ENCODE data around the gene SENP1.
A peak's percentile ranks its signal among the peaks of the same experiment; 100 is the strongest.
"Not testable (repeated sequence)": the region's sequence is repeated elsewhere in the genome, so short reads cannot be mapped to it uniquely, and the experiment has no call there.

Gene SENP1

DNA sequence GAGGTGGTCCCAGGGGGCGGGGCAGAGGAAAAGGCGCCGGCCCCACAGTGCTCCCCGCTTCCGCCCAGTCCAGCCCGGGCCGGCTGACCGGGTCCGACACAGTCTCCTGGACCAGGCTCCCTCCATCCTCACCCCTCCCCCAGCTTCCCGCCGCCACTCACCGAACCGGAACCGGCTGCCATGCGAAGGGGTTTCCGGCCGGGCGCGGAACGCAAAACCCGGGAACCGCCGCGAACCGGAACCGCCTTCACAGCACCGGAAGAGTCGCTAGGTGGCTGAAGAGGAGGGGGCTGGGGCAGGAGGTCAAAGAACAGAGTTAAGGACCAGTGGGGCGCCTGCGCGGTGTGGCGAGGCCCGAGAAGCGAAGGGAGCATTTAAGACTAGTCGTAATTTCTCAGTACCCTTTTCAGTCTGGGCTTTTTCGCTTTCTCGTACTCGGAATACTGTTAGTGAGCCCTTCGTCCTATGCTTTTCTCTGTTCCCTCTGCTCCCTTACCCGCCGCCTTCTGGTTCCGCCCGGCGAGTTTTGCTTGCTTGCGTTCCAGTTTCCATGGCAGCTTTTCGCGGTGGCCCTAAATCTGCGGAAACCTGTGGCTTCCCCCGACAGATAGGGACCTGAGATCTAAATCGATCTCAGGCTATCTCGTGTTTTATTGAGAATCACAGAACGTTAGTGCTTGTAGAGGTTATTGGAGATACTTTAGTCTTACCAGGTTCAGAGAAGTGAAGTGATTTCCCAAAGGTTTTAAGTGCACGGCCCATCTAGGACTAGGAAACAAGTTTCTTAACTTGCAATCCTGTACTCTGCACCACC, at the start of gene SENP1:
Gene SENP1, minus strand, starts transcription at position 213 of the 814 bp plus-strand sequence. CDS start 4,607 bp downstream, outside the sequence.
- DNase-seq = peak; percentile 82 to 95

DNA sequence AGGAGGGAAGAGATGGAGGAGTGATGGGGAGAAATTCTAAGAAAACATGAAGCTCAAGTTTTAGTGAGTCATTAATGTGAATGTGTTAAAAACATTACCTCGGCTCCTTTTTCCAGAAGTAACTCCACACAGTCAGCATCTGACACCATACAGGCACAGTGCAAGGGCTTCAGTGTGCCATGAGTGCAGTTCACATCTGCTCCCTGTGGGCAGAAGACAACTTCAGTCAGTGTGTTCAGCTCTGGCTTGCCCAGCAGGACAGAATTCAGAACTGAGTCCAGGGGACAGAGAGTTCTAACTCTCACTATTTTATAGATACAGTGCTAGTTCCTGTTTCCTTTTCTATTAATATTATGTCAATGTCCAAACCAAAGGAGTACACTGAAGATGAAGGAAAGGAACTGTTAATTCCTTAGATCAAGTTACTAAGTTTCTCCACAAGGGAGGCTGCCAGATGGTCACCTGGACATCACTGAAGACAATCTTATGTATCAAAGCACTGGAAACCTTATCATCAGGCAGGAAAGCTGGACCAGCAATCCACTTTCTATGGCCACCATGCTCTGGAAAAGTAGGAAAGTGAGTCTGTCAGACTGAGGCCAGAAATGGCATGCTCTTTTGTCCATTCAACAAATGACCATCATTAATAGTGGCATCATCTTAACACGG, 45.4 kb upstream of the SENP1 start:
- DNase-seq = no peak

DNA sequence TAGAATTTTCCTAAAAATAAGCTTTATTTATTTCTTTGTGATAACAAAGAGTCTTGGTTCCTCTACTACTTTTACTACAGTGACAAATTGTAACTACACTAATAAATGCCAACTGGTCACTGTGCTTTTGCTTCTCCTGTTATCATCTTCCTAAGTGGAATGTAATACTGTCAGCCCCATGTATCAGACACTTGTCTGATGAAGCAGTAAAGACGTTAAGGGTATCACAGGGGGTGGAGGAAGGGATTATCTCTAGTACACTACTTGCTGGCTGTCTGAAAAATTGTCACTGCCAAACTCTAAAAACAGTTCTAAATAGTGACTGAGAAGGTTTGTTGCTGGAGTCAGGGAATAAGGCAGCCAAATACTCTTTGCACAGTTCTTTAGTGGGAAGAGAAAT, 40.1 kb upstream of the SENP1 start:
- no peak for DNase-seq

DNA sequence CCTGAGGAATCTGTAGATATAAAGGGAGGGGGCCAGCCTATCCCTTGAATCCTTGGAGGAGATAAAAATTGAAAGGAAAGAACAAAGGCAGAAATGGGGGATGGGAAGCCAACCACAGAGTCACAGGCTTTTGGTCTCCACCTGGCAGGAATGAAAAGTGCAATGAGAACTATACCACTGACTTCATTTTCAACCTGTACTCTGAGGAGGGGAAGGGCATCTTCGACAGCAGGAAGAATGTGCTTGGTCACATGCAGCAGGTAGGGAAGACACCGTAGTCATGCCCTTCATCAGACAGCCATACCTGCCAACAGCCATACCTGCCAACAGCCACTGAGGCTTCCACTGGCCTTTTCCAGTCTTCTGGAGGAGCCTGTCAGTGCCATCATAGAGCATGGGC, 38.0 kb upstream of the SENP1 start:
- DNase-seq = no peak

DNA sequence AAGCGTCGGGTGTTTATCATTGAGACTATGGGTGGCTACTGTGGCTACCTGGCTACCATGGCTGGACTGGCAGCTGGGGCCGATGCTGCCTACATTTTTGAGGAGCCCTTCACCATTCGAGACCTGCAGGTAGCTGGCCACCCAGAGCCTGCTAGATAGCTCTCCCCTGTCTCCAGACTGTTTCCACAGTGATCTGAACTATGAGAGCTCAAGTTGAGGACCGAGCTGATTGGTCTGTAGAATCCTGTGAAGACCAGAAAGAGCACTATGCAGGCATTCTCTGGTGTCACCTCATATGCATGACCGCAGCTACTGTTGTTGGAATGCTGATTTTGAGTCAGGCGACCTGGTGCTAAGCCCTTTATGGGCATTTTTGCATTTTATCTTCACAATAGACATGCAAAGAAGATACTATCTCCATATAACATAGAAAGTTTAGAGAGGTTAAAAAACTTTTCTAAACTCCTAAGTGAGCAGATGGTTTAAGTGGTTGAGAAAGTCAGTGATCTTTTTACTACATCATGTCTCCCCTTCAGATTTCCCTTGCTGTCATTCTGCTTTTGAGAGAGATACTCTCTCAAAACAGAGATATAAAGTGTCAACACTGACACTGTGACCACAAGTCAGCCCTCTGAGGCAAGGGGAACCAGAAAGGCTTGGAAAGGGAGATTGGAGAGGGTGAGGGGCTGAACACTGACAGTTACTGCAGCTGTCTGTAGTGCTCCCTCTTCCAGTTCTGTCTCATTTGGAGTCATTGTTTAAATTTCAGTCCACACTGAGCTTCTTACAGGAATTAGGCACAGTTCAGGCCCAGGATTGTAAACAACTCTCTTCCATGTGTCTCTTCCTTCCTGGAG, 37.2 kb upstream of the SENP1 start:
- DNase-seq = no peak

DNA sequence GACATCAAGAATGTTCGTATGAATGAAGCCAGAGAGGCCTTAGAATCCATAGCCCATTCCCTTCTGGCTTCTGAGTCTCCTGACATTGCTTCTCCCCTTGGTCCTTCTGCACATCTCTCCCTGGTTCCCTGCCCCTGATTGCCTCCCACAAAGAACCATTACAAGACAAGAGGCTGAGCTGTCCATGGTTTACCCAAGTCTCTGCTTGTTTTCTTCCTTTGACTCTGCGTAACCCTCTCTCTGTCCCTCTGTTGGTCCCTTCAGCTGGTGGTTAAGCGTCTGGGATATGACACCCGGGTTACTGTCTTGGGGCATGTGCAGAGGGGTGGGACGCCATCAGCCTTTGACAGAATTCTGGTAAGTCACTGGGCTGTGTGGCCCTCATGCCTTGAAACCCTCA, 29.1 kb upstream of the SENP1 start:
- no peak for DNase-seq

DNA sequence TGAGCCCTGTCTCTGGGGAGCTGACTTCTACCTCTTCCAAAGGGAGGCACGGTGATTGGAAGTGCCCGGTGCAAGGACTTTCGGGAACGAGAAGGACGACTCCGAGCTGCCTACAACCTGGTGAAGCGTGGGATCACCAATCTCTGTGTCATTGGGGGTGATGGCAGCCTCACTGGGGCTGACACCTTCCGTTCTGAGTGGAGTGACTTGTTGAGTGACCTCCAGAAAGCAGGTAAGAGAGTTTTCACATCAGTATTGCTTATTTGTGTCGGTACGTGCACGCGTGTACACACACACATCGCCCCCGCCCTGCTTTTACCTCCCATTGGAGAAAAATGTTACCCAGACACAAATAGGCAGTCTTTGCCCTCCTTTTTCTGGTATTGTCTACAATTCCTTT, 26.9 kb upstream of the SENP1 start:
- DNase-seq = no peak

DNA sequence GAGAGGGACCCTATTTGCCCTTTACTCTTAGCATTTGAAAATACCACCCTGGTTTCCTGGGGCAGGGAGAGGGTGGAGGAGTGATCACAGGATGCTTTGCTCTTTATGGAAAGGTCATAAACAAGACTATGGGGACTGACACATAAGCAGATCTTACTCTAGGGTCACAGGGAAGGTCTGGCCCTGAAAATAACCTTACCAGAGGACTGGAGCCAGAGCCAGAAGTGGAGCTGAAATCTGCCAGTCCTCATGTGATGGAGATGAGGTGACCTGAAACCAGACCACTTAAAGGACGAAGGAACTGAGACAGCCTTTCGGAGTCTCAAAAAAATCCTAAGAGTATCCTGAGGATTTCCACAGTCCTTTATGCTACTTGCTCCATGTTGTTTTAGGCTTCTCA, 25.6 kb upstream of the SENP1 start:
- no peak for DNase-seq

DNA sequence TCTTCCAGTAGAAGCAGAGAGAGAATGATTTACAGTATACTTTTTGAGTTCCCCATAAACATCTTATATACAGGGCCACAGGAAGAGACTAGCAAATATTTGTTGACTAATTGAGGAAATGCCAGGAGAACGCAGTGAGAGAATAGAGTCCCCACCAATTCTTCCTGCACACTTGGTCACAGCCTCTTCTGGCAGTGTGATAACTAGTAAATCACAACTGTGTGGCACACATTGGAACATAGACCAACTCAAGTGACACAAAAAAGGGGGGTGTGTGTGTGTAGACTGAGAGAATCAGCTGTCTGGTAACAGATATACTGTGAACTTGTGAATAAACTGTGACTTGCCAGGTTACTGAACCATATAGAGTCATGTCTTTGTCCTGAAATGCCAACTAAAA, 23.5 kb upstream of the SENP1 start:
- DNase-seq = no peak

DNA sequence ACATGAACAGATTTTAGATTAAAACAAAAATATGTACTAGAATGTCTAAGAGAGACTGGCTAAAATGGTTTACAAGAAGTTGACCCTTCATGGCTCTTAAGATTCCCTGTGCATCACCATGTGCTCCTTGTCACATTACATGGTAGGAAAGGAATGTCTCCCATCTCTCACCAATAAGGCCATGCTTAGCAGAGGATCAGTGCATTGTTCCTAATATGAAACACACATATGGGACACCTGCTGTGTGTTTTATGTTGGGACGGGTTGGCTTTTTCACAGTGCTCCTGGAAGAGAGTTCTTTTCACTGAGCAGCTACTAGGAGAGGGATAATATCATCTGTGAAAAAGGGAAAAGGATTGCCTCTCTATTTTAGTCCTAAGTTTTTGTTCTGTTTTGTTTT, 22.9 kb upstream of the SENP1 start:
- no peak for DNase-seq

DNA sequence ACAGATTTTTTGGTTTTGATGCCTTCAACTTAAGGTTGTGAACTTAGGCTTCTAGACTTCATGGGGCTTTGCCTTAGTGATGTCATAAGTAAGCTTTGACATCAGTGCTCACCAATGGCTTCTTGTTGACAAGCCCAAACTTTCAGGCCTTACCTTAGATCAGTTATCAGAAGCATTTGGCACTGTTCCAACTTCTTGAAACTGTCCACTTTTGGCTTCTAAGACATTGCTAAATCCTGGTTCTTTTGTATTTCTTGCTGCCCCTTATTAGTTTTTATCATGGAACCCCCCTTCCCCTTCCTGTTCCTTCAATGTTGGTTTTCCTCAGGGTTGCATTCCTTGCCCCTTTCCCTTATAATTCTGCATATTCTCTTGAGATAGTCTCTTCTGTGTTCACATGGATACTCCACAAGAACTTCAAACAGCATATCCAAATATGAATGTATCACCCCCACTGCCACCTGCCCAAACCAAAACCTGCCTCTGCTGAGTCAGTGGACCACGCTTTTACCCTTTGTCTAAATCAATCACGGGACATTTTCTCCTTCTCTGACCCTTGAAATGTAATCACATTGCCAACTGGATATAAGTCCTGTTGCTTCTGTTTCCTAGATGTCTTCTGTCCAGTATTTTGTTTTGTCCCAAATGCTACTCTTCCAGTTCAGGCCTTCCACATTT, 21.2 kb upstream of the SENP1 start:
- no peak for DNase-seq

DNA sequence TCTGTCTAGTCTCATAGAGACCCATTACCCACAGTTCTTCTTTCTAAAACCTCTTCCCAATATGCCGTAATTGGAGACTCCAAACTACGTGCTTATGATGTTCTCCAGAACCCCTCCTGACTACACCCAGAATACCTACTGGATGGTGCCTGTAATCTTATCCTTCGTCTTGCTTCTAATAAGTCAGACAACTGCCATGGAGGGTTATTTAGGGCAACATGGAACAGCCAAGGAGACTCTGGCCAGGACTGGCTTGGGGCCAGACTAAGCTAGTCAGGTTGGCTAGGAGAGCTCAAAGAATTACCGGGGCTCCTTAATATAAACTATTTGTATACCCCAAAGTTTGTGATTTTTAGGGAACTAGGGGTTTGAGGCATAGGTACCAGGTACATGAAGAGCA, 20.1 kb upstream of the SENP1 start:
- DNase-seq = no peak

DNA sequence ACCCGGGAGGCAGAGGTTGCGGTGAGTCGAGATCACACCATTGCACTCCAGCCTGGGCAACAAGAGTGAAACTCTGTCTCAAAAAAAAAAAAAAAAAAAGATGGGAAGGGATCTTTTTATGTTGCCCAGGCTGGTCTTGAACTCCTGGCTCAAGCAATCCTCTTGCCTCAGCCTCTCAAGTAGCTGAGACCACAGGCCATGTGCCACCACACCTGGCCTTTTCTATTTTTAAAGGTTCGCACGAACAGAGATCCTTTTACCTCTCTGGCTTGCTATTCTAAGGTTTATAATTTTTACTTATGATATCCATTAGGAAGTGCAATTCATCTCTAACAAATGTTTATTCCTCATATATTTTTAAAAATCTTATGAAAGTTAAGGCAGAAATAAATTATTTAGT, 19.7 kb upstream of the SENP1 start:
- DNase-seq = not testable (repeated sequence)

DNA sequence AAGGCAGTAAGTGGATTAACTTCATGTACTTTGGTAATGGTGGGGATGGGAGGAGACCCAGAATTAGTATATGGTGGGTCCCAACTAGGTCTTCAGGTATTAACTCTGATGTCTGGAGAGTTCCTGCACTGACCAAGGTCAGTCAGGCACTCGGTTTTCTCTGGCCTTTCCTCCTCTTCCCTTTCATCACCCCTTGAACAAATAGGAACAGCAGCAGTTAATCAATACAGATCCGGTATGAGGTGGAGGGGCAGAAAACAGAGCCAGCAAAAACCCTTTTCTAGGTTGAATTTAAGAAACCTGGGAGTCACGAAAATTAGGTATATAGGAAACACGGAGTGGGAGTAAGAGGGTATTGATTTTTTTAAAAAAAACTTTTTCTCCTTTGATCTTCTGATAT, 17.3 kb upstream of the SENP1 start:
- no peak for DNase-seq

DNA sequence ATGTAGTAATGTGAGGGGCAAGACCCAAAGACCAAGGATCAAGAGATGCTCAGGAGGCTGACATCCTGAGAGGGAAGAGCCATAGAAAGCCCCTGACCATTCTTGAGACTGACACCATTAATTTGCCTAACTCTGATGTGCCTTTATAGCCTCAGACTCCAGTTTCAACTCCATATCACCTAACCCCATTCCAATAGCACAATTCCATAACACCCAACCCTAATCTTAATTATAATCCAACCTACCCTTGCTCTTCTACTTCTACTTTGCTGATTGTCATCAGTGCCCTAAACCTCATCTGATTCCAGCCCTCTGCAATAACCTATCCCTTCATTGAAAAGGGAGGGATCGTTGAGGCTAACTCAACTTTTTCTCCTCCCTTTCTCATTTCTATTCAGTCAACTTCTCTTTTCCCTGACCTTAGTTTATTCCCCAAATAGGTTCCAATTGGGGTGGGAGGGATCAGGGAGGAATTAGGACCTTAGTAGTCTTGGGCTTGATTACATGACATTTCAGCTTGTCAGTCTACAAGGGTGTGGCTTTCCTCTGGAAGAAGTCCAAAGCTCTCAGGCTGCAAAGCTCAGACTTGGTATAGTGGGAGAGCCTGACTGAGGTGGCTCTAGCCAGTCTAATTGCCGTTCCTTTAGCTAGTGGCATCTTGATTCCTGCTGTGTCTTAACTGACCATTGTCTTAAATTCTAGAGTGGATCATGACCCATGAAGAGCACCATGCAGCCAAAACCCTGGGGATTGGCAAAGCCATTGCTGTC, 16.4 kb upstream of the SENP1 start:
- no peak for DNase-seq

DNA sequence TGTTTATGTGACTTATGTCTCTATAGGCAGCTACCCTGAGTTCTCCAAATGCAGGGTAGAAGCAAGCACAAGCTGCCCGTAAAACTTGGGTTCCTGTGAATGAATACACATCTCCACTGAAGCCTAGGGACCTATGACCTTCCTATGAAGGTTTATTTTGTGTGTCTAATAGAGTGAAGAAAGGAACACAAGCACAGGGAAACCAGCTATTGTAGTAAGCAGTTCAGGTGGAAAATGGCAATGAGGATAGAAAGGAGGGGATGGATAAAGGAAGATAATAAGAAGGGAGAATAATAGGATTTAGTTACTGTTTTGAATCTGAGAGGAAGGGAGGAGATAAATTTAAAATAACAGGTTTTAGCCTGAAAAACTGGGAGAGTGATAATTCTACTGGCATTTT, 15.6 kb upstream of the SENP1 start:
- DNase-seq = no peak

DNA sequence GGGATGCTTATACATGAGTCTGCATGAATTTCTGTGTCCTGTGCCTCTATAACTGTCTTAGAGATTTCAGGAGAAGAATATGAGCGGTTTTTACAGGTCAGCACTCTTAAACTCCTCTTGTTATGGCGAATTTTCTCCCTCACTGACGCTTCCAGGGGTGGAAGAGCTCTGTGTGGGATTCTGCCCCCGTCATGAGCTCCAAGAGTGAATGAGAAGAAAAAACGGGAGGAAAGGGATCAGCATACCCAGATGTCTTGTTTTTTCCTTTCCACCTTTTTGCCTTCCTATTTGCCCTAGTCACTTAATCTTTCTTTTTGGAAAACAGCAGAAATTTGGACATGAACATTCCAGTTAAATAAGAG, 13.9 kb upstream of the SENP1 start:
- no peak for DNase-seq

DNA sequence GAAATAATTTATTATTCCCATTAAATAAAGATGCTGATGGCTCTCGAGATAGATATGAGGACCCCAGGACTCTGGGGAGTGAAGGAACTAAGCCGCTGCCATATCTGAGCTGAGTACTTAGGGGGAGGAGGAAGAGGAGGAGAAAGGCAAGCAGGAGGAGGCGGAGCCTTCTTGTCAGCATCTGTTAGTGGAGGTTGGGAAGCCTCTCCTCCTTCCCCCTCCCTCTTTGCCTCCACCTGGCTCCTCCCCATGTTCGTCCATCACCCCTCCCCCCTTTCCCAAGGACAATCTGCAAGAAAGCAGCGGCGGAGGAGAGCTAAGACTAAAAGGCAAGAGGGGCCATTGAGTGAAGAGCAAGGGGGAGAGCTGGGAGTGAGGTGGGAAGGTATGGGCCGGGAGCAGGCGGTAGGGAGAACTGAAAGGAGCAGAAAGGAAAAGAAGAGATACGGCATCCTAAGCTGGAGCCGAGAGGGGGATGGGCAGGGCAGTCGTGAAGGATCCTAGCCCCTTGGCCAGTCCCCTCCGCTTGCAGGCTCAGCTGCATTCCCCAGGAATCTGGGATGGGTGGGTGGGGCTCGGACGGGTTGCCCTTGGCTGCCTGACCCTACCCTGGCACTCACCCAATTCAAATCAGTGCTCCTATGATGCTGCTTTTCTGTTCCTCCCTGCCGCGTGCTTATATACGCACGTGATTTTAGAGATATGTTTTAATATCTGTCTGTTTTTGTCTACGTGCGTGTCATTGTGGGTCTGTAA, 13.4 kb upstream of the SENP1 start, which contains the start of gene PFKM:
Gene PFKM, plus strand, starts transcription at position 287 of the 756 bp plus-strand sequence. CDS start 3,411 bp downstream, outside the sequence.
- DNase-seq = peak; percentile 82 to 90

DNA sequence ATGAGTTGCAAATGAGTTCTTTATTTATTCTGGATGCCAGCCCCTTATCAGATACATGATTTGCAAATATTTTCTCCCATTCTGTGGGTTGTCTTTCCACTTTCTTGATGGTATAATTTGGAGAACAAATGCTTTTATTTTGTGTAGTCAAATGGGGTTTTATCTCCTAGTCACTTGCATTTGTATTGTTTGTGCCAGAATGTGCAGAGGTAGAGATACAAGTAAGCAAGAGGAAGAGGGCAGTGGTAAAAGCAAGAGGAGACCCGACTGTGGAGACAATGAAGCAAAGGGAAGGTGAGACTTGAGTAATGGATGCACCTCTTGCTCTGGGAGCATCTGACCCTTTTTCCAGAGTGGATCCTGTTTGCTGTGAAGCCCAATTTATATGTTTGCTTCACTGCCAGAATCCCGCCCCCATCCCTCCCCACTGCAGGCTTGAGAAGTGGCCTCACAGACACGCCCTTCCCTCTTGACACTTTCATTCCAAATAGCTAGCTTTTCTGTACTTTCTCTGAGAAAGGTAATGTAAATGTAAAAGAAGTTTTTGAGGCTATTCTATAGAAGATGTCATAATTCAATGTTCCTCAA, 12.5 kb upstream of the SENP1 start:
- DNase-seq = no peak

DNA sequence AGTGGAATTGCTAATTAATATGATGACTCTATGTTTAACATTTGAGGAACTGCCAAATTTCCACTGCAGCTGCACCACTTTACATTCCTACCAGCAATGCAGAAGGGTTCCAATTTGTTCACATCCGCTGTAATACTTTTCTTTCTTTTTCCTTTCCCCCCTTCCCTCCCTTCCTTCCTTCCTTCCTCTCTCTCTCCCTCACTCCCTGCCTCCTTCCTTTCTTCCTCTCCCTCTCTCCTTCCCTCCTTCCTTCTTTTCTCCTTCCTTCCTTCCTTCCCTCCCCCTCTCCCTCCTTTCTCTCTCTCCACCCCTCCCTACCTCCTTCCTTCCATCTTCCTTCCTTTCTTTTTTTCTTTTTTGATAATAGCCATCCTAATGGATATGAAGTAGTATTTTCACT, 10.1 kb upstream of the SENP1 start:
- DNase-seq = no peak

DNA sequence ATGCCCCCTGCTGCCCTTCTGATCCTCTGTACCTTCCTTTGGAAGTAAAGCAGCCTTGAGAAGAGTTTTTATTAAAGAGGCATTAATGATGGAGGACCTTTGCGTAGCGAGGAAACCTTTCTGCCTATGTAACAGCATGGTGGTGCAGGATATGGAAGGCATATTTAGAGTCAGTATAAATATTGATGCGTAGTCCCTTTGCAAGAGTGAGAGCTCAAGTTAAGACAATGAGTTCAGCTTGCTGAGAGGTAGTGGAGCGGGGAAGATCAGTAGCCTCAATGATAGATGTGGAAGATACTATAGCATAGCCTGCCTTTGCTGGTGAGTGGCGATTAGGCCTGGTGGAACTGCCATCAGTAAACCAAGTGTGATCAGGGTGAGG, 5.4 kb upstream of the SENP1 start:
- DNase-seq = not testable (repeated sequence)
